SK-N-SH (cell line): ENCODE results near the gene NDUFAF4. TPM values are rescaled to one million over a fixed set of nuclear protein-coding genes. Genes with fewer than 3 reads are reported as not detected.

ENCODE experiments used
- CTCF ChIA-PET: fragments of 300-600, 350-600 bp; formaldehyde crosslinking; extraction: SDS; loops from one replicate; lab custom pipeline; 2021; lab: Yijun Ruan, JAX
- POLR2A ChIA-PET: fragments of 350-600 bp; sonication (Branson Sonifier 250); formaldehyde crosslinking; extraction: SDS; loops from one replicate; lab custom pipeline; 2020; ENCODE audit warnings: antibody characterized with exemption, inconsistent platforms; lab: Yijun Ruan, JAX
- DNase-seq: peaks from one replicate; pipeline ENCODE4 v3.0.0; 2012
- H2AFZ ChIP-seq: fragments of 200-600 bp; sonication (generic); 2 replicates; pipeline ENCODE4 v1.8.1; 2016; ENCODE audit warnings: antibody characterized with exemption, mild to moderate bottlenecking, low read depth
- H3F3A ChIP-seq: fragments of 200-600 bp; sonication (generic); replicated peaks from 2 replicates; pipeline ENCODE3; 2016; ENCODE audit warnings: antibody characterized with exemption, mild to moderate bottlenecking; ENCODE audit not compliant: insufficient read depth
- H3K27ac ChIP-seq, 2 experiments: fragments of 200-500 bp in 1 of 2; fragments of 200-600 bp in 1 of 2; sonication (Bioruptor generic) in 1 of 2; sonication (generic), shearing (Covaris generic) in 1 of 2; 2 replicates each; pipeline versions ENCODE4 v1.5.1 to v1.6.1; 2014 to 2016; ENCODE audit warnings: low read depth in 2 of 2, inconsistent platforms in 1 of 2, low read length in 1 of 2, mild to moderate bottlenecking in 1 of 2, mixed read lengths in 1 of 2
- H3K27me3 ChIP-seq: fragments of 200-600 bp; sonication (generic), shearing (Covaris generic); 2 replicates; pipeline ENCODE4 v1.6.1; 2016; ENCODE audit warnings: mixed run types; ENCODE audit not compliant: insufficient read depth
- H3K36me3 ChIP-seq, 2 experiments: fragments of 200-500 bp in 1 of 2; fragments of 200-600 bp in 1 of 2; sonication (Bioruptor generic) in 1 of 2; sonication (generic) in 1 of 2; replicated peaks in 1 of 2; 2 replicates each; pipeline versions ENCODE3 to v1.5.1; 2014 to 2016; ENCODE audit warnings: low read length in 1 of 2, mild to moderate bottlenecking in 1 of 2; ENCODE audit not compliant: insufficient read depth in 2 of 2, control insufficient read depth in 1 of 2
- H3K4me1 ChIP-seq, 2 experiments: fragments of 200-500 bp in 1 of 2; fragments of 200-600 bp in 1 of 2; sonication (Bioruptor generic) in 1 of 2; sonication (generic), shearing (Covaris generic) in 1 of 2; 2 replicates each; pipeline versions ENCODE4 v1.5.1 to v1.6.1; 2014 to 2016; ENCODE audit warnings: low read depth in 1 of 2, low read length in 1 of 2, mixed run types in 1 of 2; ENCODE audit not compliant: insufficient read depth in 2 of 2, control insufficient read depth in 1 of 2
- H3K4me2 ChIP-seq: fragments of 200-600 bp; sonication (generic), shearing (Covaris generic); 2 replicates; pipeline ENCODE4 v1.6.1; 2017; ENCODE audit warnings: mixed run types
- H3K4me3 ChIP-seq, 2 experiments: fragments of 200-500 bp in 1 of 2; fragments of 200-600 bp in 1 of 2; sonication (Bioruptor generic) in 1 of 2; sonication (generic), shearing (Covaris generic) in 1 of 2; 2 replicates each; pipeline versions ENCODE4 v1.5.1 to v1.8.1; 2014 to 2016; ENCODE audit warnings: low read depth in 2 of 2, inconsistent platforms in 1 of 2, low read length in 1 of 2, mild to moderate bottlenecking in 1 of 2, mixed read lengths in 1 of 2, moderate library complexity in 1 of 2
- H3K79me2 ChIP-seq: fragments of 200-600 bp; sonication (generic); 2 replicates; pipeline ENCODE4 v1.8.1; 2017; ENCODE audit warnings: mild to moderate bottlenecking; ENCODE audit not compliant: insufficient read depth
- H3K9ac ChIP-seq: fragments of 200-600 bp; sonication (generic); 2 replicates; pipeline ENCODE4 v1.6.1; 2017; ENCODE audit warnings: mixed run types
- H3K9me2 ChIP-seq: fragments of 200-600 bp; sonication (generic); 2 replicates; pipeline ENCODE4 v1.6.1; 2017; ENCODE audit warnings: mixed run types
- H3K9me3 ChIP-seq: fragments of 200-600 bp; sonication (generic); 2 replicates; pipeline ENCODE4 v1.6.1; 2017; ENCODE audit warnings: mixed run types, mild to moderate bottlenecking, moderate library complexity
- H4K20me1 ChIP-seq: fragments of 200-600 bp; sonication (generic); 2 replicates; pipeline ENCODE4 v1.6.1; 2017; ENCODE audit warnings: mild to moderate bottlenecking, mixed run types; ENCODE audit not compliant: insufficient read depth
- ELF1 ChIP-seq: IDR thresholded peaks from 2 replicates; pipeline ENCODE4 v1.4.0; 2012
- EP300 ChIP-seq, 2 experiments: IDR thresholded peaks; 2 replicates each; pipeline versions ENCODE4 v1.4.0 to v1.6.1; 2012; ENCODE audit warnings: borderline replicate concordance in 1 of 2, low read depth in 1 of 2, low read length in 1 of 2
- FOXJ3 ChIP-seq: sonication (generic); formaldehyde crosslinking; IDR thresholded peaks from 2 replicates; pipeline ENCODE4 v1.5.1; 2020; ENCODE audit warnings: mild to moderate bottlenecking, missing genetic modification reagents
- GABPA ChIP-seq: IDR thresholded peaks from 2 replicates; pipeline ENCODE4 v1.4.0; 2012; ENCODE audit warnings: low read depth, mild to moderate bottlenecking
- GATA2 ChIP-seq: sonication (generic); formaldehyde crosslinking; IDR thresholded peaks from 2 replicates; pipeline ENCODE4 v1.5.0; 2020; ENCODE audit warnings: mild to moderate bottlenecking, missing genetic modification reagents
- JUND ChIP-seq: IDR thresholded peaks from 2 replicates; pipeline ENCODE4 v1.4.0; 2012
- MAX ChIP-seq: IDR thresholded peaks from 2 replicates; pipeline ENCODE4 v1.4.0; 2012; ENCODE audit warnings: low read depth
- MEF2A ChIP-seq: IDR thresholded peaks from 2 replicates; pipeline ENCODE4 v1.4.0; 2012; ENCODE audit warnings: low read depth, borderline replicate concordance
- NRF1 ChIP-seq: IDR thresholded peaks from 2 replicates; pipeline ENCODE4 v1.6.1; 2012; ENCODE audit warnings: low read depth, mild to moderate bottlenecking, low read length
- PBX3 ChIP-seq: IDR thresholded peaks from 2 replicates; pipeline ENCODE4; 2012
- SIN3A ChIP-seq: IDR thresholded peaks from 2 replicates; pipeline ENCODE4 v1.6.1; 2012; ENCODE audit warnings: low read depth, mild to moderate bottlenecking, low read length, moderate library complexity, borderline replicate concordance
- SMC3 ChIP-seq: IDR thresholded peaks from 2 replicates; pipeline ENCODE4 v1.6.1; 2012; ENCODE audit warnings: low read depth, low read length, improper control_type of control experiment
- TAF1 ChIP-seq: IDR thresholded peaks from 2 replicates; pipeline ENCODE4 v1.6.1; 2012; ENCODE audit warnings: low read depth, mild to moderate bottlenecking, low read length, moderate library complexity, borderline replicate concordance
- TCF12 ChIP-seq: IDR thresholded peaks from 2 replicates; pipeline ENCODE4 v1.4.0; 2012
- TEAD4 ChIP-seq: IDR thresholded peaks from 2 replicates; pipeline ENCODE4 v1.4.0; 2012; ENCODE audit warnings: mild to moderate bottlenecking, borderline replicate concordance; ENCODE audit not compliant: insufficient read depth
- USF1 ChIP-seq: IDR thresholded peaks from 2 replicates; pipeline ENCODE4 v1.4.0; 2012; ENCODE audit warnings: low read depth, borderline replicate concordance
- YY1 ChIP-seq: IDR thresholded peaks from 2 replicates; pipeline ENCODE4 v1.4.0; 2012; ENCODE audit warnings: low read depth, mild to moderate bottlenecking
- ZBTB33 ChIP-seq: IDR thresholded peaks from 2 replicates; pipeline ENCODE4 v1.4.0; 2012; ENCODE audit warnings: low read depth, borderline replicate concordance
- WGBS: methylation state at CpG from one replicate; pipeline ENCODE4 v1.1.6; 2017; ENCODE audit warnings: low lambda C conversion rate; 5-methylcytosine and 5-hydroxymethylcytosine counted together
- polyA plus RNA-seq, 3 experiments: library from polyadenylated mRNA; depleted of rRNA; stranded (reverse); fragments of >200 nt; gene quantifications; 2 replicates each; pipeline ENCODE4 v1.2.3, GENCODE V29; 2012
- TF ChIP-seq, protein P1 (sequence below): fragments of 200-600 bp; sonication (generic); IDR thresholded peaks from 2 replicates; pipeline ENCODE4 v1.6.1; 2017; ENCODE audit warnings: antibody characterized with exemption, mild to moderate bottlenecking, moderate library complexity

Gene NDUFAF4
- polyA plus RNA-seq, 1 of the 3 experiments (the other 2 are of a cell fraction), result 16.7 TPM

DNA sequence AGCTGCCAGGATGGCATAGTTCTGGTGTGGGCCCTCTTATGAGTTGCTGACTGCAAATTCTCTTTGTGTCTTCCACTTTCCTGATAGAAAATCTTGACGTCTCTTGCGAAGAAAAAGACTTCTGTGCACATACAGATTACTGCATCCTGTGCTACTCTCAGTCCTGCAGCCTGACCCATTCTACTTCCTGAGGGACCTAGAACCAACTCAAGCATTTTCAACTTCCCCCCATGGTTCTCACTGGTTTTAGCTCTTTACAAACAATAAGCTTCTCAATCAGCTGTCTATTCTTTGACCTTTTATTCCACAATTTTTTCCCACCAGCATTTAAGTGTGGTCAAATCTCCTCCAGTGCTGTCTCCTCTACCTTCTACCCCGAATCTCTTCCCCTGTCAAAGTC, 13.5 kb upstream of the NDUFAF4 start:
- Histone ChIP-seq H3K9me2 (no peaks in the 10 kb centered on the region), H3K9me3 (no peaks in the 10 kb centered on the region), H3K27ac (no peak overlapping the region), H3K9ac (no peak overlapping the region), H3K4me1 (no peaks in the 10 kb centered on the region), H4K20me1 (no peaks in the 10 kb centered on the region), H3K4me2 (no peak overlapping the region), H3K27me3 (no peaks in the 10 kb centered on the region), H3K4me3 (no peak overlapping the region), H3F3A (no peaks in the 10 kb centered on the region), H2AFZ (no peak overlapping the region), H3K79me2 (no peaks in the 10 kb centered on the region), H3K36me3 (no peaks in the 10 kb centered on the region)
- DNase-seq, result no peak
- WGBS, result 84% methylated on average over 3 of the region's 3 CpGs
- ChIA-PET POLR2A (no interaction called here), CTCF (interaction anchor here (1.3 kb wide), 1 partner anchor 13 kb away, joined by 6 read pairs; the partner anchor contains the start of gene NDUFAF4)
- no peak for TF ChIP-seq ZBTB33
- no peak for TF ChIP-seq YY1
- no peak for TF ChIP-seq TEAD4
- no peak for TF ChIP-seq SIN3A
- no peak for TF ChIP-seq JUND
- no peak for TF ChIP-seq SMC3
- TF ChIP-seq ELF1, result no peak
- no peak for TF ChIP-seq MAX
- TF ChIP-seq NRF1, result no peak
- TF ChIP-seq TAF1, result no peak

GRCh38 chr6:96909811-96910210, 12.1 kb upstream of the NDUFAF4 start:
- no peaks in the 10 kb centered on the region for H3K9me3 ChIP-seq
- no peak overlapping the region for H3K9ac ChIP-seq
- no peaks in the 10 kb centered on the region; a peak in 1 of 4 replicates for H3K4me1 ChIP-seq
- H3K27me3 ChIP-seq, result no peaks in the 10 kb centered on the region
- H4K20me1 ChIP-seq, result no peaks in the 10 kb centered on the region
- no peak overlapping the region for H2AFZ ChIP-seq
- 93% methylated on average over 2 of the region's 2 CpGs for WGBS
- H3K9me2 ChIP-seq, result no peaks in the 10 kb centered on the region
- H3K4me2 ChIP-seq, result no peak overlapping the region
- DNase-seq, result no peak
- POLR2A ChIA-PET, result no interaction called here
- no peaks in the 10 kb centered on the region for H3K79me2 ChIP-seq
- H3K27ac ChIP-seq, result no peak overlapping the region
- CTCF ChIA-PET, result interaction anchor here (4.8 kb wide), 1 partner anchor 11 kb away, joined by 34 read pairs; the partner anchor contains the start of gene NDUFAF4
- H3K4me3 ChIP-seq, result no peak overlapping the region
- no peaks in the 10 kb centered on the region for H3F3A ChIP-seq
- no peaks in the 10 kb centered on the region for H3K36me3 ChIP-seq
- TF ChIP-seq GATA2, result no peak
- TF ChIP-seq FOXJ3 (CRISPR knock-in tag), result no peak
- no peak for TF ChIP-seq SIN3A
- no peak for TF ChIP-seq NRF1
- TF ChIP-seq, protein P1, sequence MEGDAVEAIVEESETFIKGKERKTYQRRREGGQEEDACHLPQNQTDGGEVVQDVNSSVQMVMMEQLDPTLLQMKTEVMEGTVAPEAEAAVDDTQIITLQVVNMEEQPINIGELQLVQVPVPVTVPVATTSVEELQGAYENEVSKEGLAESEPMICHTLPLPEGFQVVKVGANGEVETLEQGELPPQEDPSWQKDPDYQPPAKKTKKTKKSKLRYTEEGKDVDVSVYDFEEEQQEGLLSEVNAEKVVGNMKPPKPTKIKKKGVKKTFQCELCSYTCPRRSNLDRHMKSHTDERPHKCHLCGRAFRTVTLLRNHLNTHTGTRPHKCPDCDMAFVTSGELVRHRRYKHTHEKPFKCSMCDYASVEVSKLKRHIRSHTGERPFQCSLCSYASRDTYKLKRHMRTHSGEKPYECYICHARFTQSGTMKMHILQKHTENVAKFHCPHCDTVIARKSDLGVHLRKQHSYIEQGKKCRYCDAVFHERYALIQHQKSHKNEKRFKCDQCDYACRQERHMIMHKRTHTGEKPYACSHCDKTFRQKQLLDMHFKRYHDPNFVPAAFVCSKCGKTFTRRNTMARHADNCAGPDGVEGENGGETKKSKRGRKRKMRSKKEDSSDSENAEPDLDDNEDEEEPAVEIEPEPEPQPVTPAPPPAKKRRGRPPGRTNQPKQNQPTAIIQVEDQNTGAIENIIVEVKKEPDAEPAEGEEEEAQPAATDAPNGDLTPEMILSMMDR, result no peak
- no peak for TF ChIP-seq TCF12
- TF ChIP-seq PBX3, result no peak
- no peak for TF ChIP-seq EP300 (IDR thresholded peaks at IDR 0.05; ENCODE audit: borderline replicate concordance in 1 of 2, low read depth in 1 of 2, low read length in 1 of 2)
- no peak for TF ChIP-seq MAX
- no peak for TF ChIP-seq JUND
- no peak for TF ChIP-seq ELF1
- TF ChIP-seq USF1, result no peak
- no peak for TF ChIP-seq GABPA
- no peak for TF ChIP-seq MEF2A
